Measurements from ENCODE around the gene IFNL4.

The IFNL4 gene

DNA sequence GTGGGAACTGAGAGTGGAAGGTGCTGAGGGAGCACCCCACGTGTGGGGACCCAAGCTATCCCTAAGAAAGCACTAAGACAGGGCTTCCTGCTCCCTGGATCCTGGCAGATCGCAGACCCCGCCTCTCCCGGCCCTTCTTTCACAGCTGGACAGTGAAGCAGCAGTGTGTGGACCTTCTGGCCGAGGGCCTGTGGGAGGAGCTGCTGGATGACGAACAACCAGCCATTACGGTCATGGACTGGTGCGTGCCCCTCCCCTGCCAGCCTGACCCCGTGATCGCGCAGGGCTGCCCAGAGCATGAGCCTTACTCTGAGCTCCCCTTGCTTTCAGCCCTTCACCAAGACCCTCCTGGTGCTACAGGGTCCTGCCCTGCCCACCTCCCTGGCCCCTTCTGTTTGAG, 49.6 kb downstream of the IFNL4 start:
- DNase-seq (ENCODE audit: extremely low read depth, low read depth), result no peak
- TF ChIP-seq, protein P1, sequence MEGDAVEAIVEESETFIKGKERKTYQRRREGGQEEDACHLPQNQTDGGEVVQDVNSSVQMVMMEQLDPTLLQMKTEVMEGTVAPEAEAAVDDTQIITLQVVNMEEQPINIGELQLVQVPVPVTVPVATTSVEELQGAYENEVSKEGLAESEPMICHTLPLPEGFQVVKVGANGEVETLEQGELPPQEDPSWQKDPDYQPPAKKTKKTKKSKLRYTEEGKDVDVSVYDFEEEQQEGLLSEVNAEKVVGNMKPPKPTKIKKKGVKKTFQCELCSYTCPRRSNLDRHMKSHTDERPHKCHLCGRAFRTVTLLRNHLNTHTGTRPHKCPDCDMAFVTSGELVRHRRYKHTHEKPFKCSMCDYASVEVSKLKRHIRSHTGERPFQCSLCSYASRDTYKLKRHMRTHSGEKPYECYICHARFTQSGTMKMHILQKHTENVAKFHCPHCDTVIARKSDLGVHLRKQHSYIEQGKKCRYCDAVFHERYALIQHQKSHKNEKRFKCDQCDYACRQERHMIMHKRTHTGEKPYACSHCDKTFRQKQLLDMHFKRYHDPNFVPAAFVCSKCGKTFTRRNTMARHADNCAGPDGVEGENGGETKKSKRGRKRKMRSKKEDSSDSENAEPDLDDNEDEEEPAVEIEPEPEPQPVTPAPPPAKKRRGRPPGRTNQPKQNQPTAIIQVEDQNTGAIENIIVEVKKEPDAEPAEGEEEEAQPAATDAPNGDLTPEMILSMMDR (IDR thresholded peaks at IDR 0.05; ENCODE audit: low read depth, low read length, missing control alignments), result no peak
- no peak overlapping the region for H3K4me3 ChIP-seq (replicated peaks; ENCODE audit: low read depth, low read length)

DNA sequence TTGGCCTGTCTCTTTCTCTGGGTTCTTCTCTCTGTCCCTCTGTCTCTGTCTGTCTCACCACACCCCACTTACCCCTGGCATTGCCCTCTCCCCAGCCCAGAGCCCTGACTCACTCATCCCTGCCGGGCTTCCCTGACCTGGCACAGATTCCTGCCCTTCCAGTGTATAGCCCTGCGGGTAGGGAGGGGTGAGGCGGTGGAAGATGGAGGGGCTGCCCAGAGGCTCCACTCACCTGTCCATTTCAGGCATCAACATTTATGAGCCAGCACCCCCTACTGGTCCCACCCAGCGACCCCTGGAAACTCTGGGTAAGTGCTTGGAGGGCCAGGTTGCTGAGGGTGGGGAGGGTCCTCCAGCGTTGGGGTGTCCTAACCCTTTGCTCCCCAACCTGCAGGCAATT, 50.8 kb downstream of the IFNL4 start:
- DNase-seq (ENCODE audit: extremely low read depth, low read depth), result no peak
- H3K4me3 ChIP-seq (replicated peaks; ENCODE audit: low read depth, low read length), result no peak overlapping the region
- TF ChIP-seq, protein P1 (IDR thresholded peaks at IDR 0.05; ENCODE audit: low read depth, low read length, missing control alignments), result no peak

DNA sequence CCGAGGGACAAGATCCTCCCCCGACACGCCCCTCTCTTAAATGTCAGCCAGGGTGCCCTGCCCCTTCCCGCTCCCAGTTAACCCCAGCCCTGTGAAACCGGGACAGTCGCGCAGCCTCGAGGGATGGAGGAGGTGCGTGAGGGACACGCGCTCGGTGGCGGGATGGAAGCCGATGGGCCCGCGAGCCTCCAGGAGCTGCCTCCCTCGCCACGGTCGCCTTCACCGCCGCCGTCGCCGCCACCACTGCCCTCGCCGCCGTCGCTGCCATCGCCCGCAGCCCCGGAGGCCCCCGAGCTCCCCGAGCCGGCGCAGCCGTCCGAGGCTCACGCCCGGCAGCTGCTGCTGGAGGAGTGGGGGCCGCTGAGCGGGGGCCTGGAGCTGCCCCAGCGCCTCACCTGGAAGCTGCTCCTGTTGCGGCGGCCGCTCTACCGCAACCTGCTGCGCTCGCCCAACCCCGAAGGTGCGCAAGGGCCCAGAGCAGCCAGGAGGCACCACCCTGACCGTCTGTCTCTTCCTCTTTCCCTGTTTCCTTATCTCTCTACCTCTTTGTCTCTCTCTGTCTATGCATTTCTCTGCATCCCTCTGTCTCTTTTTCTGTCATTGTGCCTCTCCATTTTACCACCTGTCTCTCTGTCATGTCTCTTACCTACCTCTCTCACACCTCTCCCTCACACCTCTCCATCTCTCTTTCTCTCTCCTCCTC, 51.6 kb downstream of the IFNL4 start, which contains the start of gene NCCRP1:
NCCRP1 (plus strand) TSS at position 105 of the 703 bp plus-strand sequence; CDS start at position 124, 19 bp downstream.
- TF ChIP-seq, protein P1 (IDR thresholded peaks at IDR 0.05; ENCODE audit: low read depth, low read length, missing control alignments), result no peak
- no peak within 1 kb of the TSS for H3K4me3 ChIP-seq (replicated peaks; ENCODE audit: low read depth, low read length)
- DNase-seq (ENCODE audit: extremely low read depth, low read depth), result no peak

DNA sequence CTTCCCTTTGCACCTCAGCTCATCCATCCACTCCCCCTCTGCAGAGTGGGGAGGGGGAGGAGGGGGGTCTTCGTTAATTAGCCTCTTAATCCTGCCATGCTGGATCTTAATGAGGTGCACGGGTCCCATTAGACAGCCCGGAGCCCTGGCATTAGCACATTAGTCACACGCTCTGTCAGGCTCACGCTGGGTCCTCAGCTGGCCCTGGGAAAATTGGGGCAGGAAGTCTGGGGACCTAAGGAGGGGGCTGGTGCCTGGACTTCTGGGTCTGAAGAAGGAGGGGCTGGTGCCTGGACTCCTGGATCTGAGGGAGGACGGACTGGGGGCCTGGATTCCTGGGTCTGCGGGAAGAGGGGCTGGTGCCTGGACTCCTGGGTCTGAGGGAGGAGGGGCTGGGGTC, 52.3 kb downstream of the IFNL4 start:
- DNase-seq (ENCODE audit: extremely low read depth, low read depth), result no peak
- TF ChIP-seq, protein P1 (IDR thresholded peaks at IDR 0.05; ENCODE audit: low read depth, low read length, missing control alignments), result no peak
- H3K4me3 ChIP-seq (replicated peaks; ENCODE audit: low read depth, low read length), result no peak overlapping the region

All from HFF-Myc (cell line).